ENCODE data around the gene RNF38. TPM values are rescaled to one million over a fixed set of nuclear protein-coding genes. Genes with fewer than 3 reads are reported as not detected.

RNF38 gene
- total RNA-seq, 1 donor from 2014 or later = 27.6 TPM

DNA sequence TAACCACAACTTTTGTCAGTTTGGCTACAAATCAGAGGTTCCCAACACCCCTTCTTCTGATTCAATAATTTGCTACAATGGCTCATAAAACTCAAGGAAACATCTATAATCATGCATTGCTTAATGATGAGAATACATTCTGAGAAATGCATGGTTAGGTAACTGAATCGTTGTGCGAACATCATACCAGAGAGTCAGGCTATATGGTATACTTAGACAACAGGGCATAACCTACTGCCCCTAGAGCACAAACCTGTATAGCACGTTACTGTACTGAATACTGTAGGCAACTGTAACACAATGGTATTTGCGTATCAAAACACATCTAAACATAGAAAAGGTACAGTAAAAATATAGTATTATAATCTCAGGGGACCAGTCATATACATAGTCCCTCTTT is 31.0 kb upstream of the RNF38 start:
- no peak overlapping the region for H3K4me3 ChIP-seq (ENCODE audit: low read depth, low read length)
- TF ChIP-seq, protein P1, sequence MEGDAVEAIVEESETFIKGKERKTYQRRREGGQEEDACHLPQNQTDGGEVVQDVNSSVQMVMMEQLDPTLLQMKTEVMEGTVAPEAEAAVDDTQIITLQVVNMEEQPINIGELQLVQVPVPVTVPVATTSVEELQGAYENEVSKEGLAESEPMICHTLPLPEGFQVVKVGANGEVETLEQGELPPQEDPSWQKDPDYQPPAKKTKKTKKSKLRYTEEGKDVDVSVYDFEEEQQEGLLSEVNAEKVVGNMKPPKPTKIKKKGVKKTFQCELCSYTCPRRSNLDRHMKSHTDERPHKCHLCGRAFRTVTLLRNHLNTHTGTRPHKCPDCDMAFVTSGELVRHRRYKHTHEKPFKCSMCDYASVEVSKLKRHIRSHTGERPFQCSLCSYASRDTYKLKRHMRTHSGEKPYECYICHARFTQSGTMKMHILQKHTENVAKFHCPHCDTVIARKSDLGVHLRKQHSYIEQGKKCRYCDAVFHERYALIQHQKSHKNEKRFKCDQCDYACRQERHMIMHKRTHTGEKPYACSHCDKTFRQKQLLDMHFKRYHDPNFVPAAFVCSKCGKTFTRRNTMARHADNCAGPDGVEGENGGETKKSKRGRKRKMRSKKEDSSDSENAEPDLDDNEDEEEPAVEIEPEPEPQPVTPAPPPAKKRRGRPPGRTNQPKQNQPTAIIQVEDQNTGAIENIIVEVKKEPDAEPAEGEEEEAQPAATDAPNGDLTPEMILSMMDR (IDR thresholded peaks at IDR 0.05; ENCODE audit: insufficient read depth, low read length, poor library complexity, severe bottlenecking) = no peak
- no peak for DNase-seq (ENCODE audit: low read depth)
- no peaks in the 10 kb centered on the region for H3K27me3 ChIP-seq (ENCODE audit: control insufficient read depth, insufficient read depth, low read length)
- H3K36me3 ChIP-seq (ENCODE audit: control insufficient read depth, insufficient read depth, low read length) = no peaks in the 10 kb centered on the region

DNA sequence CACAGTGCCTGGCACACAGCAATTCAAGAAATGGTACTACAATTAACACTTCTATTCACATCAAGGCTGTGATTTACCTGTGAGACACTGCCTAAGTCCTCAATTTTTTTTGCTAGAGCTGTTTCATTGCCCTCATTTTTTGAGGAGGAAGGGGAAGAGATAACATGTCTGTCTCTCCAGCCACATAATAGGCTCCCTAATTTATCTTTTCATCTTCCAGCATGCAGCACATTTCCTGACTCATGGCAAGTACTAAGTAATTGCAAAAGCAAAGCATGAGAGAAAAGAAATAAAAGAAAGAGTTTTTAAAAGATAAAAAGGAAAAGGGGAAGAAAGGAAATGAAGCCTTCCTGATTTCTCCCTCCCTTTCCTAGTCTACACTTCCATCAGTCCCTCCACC is 26.9 kb upstream of the RNF38 start:
- no peaks in the 10 kb centered on the region for H3K27me3 ChIP-seq (ENCODE audit: control insufficient read depth, insufficient read depth, low read length)
- no peaks in the 10 kb centered on the region for H3K36me3 ChIP-seq (ENCODE audit: control insufficient read depth, insufficient read depth, low read length)
- no peak for DNase-seq (ENCODE audit: low read depth)
- TF ChIP-seq, protein P1 (IDR thresholded peaks at IDR 0.05; ENCODE audit: insufficient read depth, low read length, poor library complexity, severe bottlenecking) = no peak
- no peak overlapping the region for H3K4me3 ChIP-seq (ENCODE audit: low read depth, low read length)

DNA sequence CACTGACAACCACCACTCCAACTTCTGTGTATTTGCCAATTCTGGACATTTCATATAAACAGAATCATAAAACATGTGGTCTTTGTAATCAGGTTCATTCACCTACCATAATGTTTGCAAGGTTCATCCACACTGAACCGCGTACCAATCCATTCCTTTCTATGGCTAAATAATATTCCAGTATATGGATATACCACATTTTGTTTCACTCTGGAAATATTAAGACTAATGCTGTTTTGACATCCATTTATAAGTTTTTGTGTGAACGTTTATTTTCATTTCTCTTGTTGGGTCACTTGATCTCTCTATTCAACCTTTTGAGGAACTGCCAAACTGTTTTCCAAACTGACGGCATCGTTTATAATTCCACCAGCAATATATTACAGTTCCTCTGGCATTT is 26.3 kb upstream of the RNF38 start:
- no peaks in the 10 kb centered on the region for H3K36me3 ChIP-seq (ENCODE audit: control insufficient read depth, insufficient read depth, low read length)
- TF ChIP-seq, protein P1 (IDR thresholded peaks at IDR 0.05; ENCODE audit: insufficient read depth, low read length, poor library complexity, severe bottlenecking) = no peak
- no peak for DNase-seq (ENCODE audit: low read depth)

DNA sequence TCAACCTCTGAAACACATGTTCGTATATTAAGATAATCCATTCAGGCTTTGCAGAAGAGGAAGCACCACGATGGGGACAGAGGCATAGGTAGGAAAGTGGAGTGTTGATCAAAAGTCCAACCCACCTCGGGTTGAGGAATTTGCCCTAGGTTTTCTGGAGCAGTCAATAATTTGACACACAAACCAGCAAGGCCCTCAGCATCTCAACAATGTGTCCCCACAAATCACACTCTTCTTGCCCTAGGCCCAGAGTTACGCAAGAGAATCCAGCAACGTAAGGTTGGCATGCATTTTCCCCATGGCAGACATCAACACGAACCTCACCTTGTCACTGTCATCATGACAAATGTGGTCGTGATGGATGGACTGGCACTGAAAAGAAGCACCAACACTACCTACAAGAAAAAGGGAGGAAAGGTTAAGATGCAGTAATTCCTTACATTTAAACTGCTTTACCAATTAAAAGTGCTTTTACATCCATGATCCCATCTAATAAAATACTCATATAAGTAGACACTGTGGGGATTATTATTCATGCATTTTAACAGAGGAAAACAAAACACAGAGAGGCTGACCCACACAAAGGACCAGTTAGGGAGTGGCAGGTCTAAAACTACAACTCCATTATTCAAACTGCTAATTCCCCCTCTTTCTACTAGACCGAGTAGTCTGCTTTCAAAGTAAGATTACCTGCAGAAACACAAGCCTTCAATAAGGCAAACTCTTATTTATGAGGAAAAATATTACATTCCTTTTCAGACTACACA is 24.4 kb upstream of the RNF38 start:
- H3K4me3 ChIP-seq (ENCODE audit: low read depth, low read length) = no peak overlapping the region
- no peak for DNase-seq (ENCODE audit: low read depth)
- no peaks in the 10 kb centered on the region for H3K36me3 ChIP-seq (ENCODE audit: control insufficient read depth, insufficient read depth, low read length)
- TF ChIP-seq, protein P1 (IDR thresholded peaks at IDR 0.05; ENCODE audit: insufficient read depth, low read length, poor library complexity, severe bottlenecking) = no peak
- H3K27me3 ChIP-seq (ENCODE audit: control insufficient read depth, insufficient read depth, low read length) = no peaks in the 10 kb centered on the region

More for the DNA sequence above, 26.3 kb upstream of the RNF38 start:
- Histone ChIP-seq H3K27me3 (ENCODE audit: control insufficient read depth, insufficient read depth, low read length) (no peaks in the 10 kb centered on the region), H3K4me3 (ENCODE audit: low read depth, low read length) (no peak overlapping the region)

DNA sequence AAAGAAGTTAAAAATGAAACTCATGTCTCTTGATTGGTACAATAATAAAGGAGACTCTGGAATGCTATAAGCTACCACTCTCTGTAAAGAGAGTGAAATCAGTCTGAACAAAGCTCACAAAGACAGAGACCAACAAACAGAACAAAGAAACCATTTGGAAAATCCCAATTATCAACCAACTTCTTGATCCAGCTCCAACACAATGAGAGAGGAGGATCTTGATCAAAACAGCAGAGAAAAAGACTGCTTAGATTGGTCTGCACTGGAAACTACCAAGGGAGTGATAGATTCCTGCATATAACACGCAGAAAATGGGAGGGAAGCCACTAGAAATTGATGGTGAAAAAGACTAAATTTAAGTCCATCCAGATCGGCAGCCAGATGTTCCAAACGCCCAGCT is 23.1 kb upstream of the RNF38 start:
- Histone ChIP-seq H3K36me3 (ENCODE audit: control insufficient read depth, insufficient read depth, low read length) (no peaks in the 10 kb centered on the region), H3K4me3 (ENCODE audit: low read depth, low read length) (no peak overlapping the region), H3K27me3 (ENCODE audit: control insufficient read depth, insufficient read depth, low read length) (no peaks in the 10 kb centered on the region)
- TF ChIP-seq, protein P1 (IDR thresholded peaks at IDR 0.05; ENCODE audit: insufficient read depth, low read length, poor library complexity, severe bottlenecking) = no peak
- DNase-seq (ENCODE audit: low read depth) = no peak

DNA sequence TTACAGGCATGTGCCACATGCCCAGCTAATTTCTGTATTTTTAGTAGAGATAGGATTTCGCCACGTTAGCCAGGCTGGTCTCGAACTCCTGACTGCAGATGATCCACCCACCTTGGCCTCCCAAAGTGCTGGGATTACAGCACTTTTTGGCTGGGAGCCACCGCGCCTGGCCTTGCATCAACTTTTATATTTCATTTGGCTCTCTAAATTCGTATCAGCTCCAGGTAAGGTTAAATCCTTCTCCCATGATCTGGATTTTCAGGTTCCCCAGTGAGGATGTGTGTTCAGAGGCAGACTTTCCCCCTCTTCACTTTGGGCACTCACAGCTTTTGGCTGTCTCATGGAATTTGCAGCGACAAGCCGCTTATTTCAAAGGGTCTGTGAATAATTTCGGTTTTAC is 16.8 kb upstream of the RNF38 start:
- no peak for DNase-seq (ENCODE audit: low read depth)
- no peak overlapping the region for H3K4me3 ChIP-seq (ENCODE audit: low read depth, low read length)
- no peaks in the 10 kb centered on the region for H3K36me3 ChIP-seq (ENCODE audit: control insufficient read depth, insufficient read depth, low read length)
- TF ChIP-seq, protein P1 (IDR thresholded peaks at IDR 0.05; ENCODE audit: insufficient read depth, low read length, poor library complexity, severe bottlenecking) = no peak
- H3K27me3 ChIP-seq (ENCODE audit: control insufficient read depth, insufficient read depth, low read length) = no peaks in the 10 kb centered on the region

All from kidney epithelial cell (primary cell).